ENCODE measurements around the gene ELL2.

DNA sequence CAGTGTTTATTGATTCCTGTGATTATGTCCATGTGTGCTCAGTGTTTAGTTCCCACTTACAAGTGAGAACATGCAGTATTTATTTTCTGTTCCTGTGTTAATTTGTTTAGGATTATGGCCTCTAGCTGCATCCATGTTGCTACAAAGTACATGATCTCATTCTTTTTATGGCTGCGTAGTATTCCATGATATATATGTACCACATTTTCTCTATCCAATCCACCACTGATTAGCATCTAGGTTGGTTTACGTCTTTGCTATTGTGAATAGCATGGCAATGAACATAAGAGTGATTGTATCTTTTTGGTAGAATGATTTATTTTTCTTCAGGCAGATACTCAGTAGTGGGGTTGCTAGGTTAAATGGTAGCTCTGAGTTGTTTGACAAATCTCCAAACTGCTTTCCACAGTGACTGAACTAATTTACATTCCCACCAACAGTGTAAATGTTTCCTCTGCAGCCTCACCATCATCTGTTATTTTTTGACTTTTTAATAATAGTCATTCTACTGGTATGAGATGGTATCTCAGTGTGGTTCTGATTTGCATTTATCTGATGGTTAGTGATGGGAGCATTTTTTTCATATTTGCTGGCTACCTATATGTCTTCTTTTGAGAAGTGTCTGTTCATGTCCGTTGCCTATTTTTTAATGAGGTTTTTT is 47.5 kb upstream of the ELL2 start:
- TF ChIP-seq, protein P1, sequence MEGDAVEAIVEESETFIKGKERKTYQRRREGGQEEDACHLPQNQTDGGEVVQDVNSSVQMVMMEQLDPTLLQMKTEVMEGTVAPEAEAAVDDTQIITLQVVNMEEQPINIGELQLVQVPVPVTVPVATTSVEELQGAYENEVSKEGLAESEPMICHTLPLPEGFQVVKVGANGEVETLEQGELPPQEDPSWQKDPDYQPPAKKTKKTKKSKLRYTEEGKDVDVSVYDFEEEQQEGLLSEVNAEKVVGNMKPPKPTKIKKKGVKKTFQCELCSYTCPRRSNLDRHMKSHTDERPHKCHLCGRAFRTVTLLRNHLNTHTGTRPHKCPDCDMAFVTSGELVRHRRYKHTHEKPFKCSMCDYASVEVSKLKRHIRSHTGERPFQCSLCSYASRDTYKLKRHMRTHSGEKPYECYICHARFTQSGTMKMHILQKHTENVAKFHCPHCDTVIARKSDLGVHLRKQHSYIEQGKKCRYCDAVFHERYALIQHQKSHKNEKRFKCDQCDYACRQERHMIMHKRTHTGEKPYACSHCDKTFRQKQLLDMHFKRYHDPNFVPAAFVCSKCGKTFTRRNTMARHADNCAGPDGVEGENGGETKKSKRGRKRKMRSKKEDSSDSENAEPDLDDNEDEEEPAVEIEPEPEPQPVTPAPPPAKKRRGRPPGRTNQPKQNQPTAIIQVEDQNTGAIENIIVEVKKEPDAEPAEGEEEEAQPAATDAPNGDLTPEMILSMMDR (optimal IDR thresholded peaks at IDR 0.05 in 1 of 3, IDR thresholded peaks at IDR 0.05 in 1 of 3, conservative IDR thresholded peaks at IDR 0.05 in 1 of 3; ENCODE audit: extremely low read depth in 1 of 3, insufficient read depth in 2 of 3, low read length in 3 of 3), result no peak
- no peak for TF ChIP-seq EZH2 (IDR thresholded peaks at IDR 0.05; ENCODE audit: low read length)
